ENCODE data around the gene ARID1B. TPM values are rescaled to one million over a fixed set of nuclear protein-coding genes. Genes with fewer than 3 reads are reported as not detected.
A peak's percentile ranks its signal among the peaks of the same experiment; 100 is the strongest.

The ARID1B gene
- total RNA-seq, 1 experiment from 2014 or later, result 91.7 TPM

DNA sequence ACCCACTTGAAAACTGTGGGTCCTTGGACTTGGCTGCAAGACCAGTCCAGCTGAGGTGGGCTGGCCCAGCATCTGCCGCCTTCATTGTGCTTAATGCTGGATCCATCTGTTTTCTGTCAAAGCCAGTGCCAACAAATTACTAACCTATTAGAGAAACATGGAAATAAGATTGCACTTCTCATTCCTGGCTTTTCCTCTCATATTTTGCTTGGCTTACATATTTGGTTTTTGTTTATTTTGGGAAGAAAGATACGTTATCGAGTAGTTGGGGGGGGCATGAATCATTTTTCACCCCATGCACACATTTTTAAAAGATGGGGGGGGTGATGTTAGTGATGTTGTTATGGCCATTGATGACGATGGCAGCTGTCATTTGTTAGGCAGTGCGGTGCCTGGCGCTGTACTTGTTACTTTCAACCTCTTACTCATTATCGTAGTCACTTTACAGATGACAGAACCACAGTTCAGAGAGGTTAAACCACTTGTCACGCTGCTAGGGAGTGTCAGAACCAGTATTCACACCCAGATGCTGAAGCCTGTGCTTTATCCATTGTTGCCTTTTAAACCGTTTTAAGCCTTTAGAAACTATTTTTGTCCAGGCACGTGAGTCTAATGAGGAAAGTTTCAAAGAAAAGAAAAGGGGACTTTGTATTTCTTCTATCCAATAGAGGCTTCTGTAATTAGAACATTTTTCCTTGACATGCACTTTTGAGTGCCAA lies 366.2 kb downstream of the ARID1B start:
- intact Hi-C loops (cut with micrococcal nuclease; ENCODE audit: unreplicated experiment) (no loop called here), in situ Hi-C loops (cut with HindIII; ENCODE audit: low pct_unique_long_range_greater_than_20kb, low sequenced_read_pairs) (no loop called here)
- ChIA-PET POLR2A (no interaction called here), CTCF (no interaction called here)
- no peak overlapping the region for H3K4me3 ChIP-seq (ENCODE audit: low read depth in 2 of 2, low read length in 2 of 2)
- H3K9me3 ChIP-seq (ENCODE audit: control insufficient read depth, insufficient read depth, low read depth, low read length), result no peaks in the 10 kb centered on the region
- no peaks in the 10 kb centered on the region for H3K27me3 ChIP-seq (ENCODE audit: control insufficient read depth, insufficient read depth, low read length)
- peaks cover 38% of the 10 kb centered on the region for H3K4me1 ChIP-seq (ENCODE audit: control insufficient read depth, insufficient read depth, low read length)
- DNase-seq (ENCODE audit: low read depth, low spot score), result no peak
- no peak overlapping the region for H3K27ac ChIP-seq (ENCODE audit: low read length)
- TF ChIP-seq, protein P1, sequence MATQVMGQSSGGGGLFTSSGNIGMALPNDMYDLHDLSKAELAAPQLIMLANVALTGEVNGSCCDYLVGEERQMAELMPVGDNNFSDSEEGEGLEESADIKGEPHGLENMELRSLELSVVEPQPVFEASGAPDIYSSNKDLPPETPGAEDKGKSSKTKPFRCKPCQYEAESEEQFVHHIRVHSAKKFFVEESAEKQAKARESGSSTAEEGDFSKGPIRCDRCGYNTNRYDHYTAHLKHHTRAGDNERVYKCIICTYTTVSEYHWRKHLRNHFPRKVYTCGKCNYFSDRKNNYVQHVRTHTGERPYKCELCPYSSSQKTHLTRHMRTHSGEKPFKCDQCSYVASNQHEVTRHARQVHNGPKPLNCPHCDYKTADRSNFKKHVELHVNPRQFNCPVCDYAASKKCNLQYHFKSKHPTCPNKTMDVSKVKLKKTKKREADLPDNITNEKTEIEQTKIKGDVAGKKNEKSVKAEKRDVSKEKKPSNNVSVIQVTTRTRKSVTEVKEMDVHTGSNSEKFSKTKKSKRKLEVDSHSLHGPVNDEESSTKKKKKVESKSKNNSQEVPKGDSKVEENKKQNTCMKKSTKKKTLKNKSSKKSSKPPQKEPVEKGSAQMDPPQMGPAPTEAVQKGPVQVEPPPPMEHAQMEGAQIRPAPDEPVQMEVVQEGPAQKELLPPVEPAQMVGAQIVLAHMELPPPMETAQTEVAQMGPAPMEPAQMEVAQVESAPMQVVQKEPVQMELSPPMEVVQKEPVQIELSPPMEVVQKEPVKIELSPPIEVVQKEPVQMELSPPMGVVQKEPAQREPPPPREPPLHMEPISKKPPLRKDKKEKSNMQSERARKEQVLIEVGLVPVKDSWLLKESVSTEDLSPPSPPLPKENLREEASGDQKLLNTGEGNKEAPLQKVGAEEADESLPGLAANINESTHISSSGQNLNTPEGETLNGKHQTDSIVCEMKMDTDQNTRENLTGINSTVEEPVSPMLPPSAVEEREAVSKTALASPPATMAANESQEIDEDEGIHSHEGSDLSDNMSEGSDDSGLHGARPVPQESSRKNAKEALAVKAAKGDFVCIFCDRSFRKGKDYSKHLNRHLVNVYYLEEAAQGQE (IDR thresholded peaks at IDR 0.05; ENCODE audit: insufficient read depth in 1 of 2, low read depth in 2 of 2, low read length in 1 of 2), result no peak
- TF ChIP-seq SIN3A (IDR thresholded peaks at IDR 0.05; ENCODE audit: borderline replicate concordance, insufficient read depth, low read depth, low read length), result no peak
- ATAC-seq, result no peak
- H3K36me3 ChIP-seq (ENCODE audit: control insufficient read depth, insufficient read depth, low read length), result 0 out of 2 replicates have a peak, but pooled peaks cover 2% of the 10 kb centered on the region
- TSS peak; percentile 13 for BruUV-seq (replicated peaks)

DNA sequence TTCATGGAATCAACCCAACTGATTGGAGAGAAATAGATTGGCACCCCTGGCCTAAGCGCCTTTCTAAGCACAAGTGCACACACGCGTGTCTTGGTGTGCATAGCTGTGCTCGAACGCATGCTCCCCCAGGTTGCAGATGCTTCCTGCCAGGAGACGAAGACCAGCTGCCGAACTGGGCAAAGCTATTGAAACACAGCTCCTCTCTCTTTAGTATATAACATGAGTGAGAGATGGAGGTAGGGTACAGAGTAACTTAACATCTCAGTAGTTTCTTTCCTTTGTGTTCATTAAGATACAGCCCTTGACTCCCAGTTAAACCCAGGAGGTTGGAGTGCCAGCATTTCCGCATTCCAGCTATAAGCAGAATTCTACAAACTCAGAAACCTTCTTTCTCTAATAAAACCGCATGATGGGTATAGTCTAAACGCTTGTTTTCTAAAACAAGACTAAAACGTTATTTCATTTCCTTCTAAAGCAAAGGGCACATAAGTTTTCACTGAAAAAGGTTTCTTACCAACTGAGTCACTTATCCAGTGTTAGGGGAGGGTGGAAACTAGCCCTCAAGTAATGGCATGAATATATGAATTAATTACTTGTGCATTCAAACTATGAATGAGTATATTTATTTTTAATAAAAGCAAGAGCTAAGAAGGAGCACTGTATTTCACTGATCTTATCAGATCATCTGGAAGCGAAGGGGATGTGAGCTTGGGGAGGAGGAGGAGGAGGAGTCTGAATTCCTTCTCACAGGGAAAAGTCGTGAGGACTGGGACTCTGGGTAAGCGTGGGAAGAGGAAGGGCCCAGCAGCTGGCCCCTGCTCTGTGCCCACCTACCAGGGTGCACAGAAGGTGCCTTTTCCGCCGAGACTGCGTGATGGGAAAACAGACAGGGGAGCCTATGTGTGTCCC lies 367.0 kb downstream of the ARID1B start:
- Histone ChIP-seq H3K4me3 (ENCODE audit: low read depth in 2 of 2, low read length in 2 of 2) (no peak overlapping the region; a peak in 1 of 4 replicates), H3K27ac (ENCODE audit: low read length) (peak overlapping the region; percentile 80), H3K9me3 (ENCODE audit: control insufficient read depth, insufficient read depth, low read depth, low read length) (no peaks in the 10 kb centered on the region), H3K27me3 (ENCODE audit: control insufficient read depth, insufficient read depth, low read length) (no peaks in the 10 kb centered on the region), H3K4me1 (ENCODE audit: control insufficient read depth, insufficient read depth, low read length) (peaks cover 46% of the 10 kb centered on the region), H3K36me3 (ENCODE audit: control insufficient read depth, insufficient read depth, low read length) (0 out of 2 replicates have a peak, but pooled peaks cover 2% of the 10 kb centered on the region)
- no peak for TF ChIP-seq POLR2AphosphoS5 (IDR thresholded peaks at IDR 0.05; ENCODE audit: low read depth, low read length)
- TF ChIP-seq, protein P2, sequence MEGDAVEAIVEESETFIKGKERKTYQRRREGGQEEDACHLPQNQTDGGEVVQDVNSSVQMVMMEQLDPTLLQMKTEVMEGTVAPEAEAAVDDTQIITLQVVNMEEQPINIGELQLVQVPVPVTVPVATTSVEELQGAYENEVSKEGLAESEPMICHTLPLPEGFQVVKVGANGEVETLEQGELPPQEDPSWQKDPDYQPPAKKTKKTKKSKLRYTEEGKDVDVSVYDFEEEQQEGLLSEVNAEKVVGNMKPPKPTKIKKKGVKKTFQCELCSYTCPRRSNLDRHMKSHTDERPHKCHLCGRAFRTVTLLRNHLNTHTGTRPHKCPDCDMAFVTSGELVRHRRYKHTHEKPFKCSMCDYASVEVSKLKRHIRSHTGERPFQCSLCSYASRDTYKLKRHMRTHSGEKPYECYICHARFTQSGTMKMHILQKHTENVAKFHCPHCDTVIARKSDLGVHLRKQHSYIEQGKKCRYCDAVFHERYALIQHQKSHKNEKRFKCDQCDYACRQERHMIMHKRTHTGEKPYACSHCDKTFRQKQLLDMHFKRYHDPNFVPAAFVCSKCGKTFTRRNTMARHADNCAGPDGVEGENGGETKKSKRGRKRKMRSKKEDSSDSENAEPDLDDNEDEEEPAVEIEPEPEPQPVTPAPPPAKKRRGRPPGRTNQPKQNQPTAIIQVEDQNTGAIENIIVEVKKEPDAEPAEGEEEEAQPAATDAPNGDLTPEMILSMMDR (IDR thresholded peaks at IDR 0.05), result no peak
- TF ChIP-seq SIN3A (IDR thresholded peaks at IDR 0.05; ENCODE audit: borderline replicate concordance, insufficient read depth, low read depth, low read length), result no peak
- TF ChIP-seq TCF7L2 (IDR thresholded peaks at IDR 0.05; ENCODE audit: low read depth, low read length), result no peak
- TF ChIP-seq, protein P1 (IDR thresholded peaks at IDR 0.05; ENCODE audit: insufficient read depth in 1 of 2, low read depth in 2 of 2, low read length in 1 of 2), result no peak
- CTCF ChIA-PET, result no interaction called here
- POLR2A ChIA-PET, result no interaction called here
- intact Hi-C loops (cut with micrococcal nuclease; ENCODE audit: unreplicated experiment), result no loop called here
- BruUV-seq (replicated peaks), result no TSS peak
- ATAC-seq (no peak), DNase-seq (ENCODE audit: low read depth, low spot score) (no peak)
- in situ Hi-C loops (cut with HindIII; ENCODE audit: low pct_unique_long_range_greater_than_20kb, low sequenced_read_pairs), result no loop called here
